ENCODE data around the gene CCDC144A. TPM values are rescaled to one million over a fixed set of nuclear protein-coding genes. Genes with fewer than 3 reads are reported as not detected.
"Not testable (repeated sequence)": the region's sequence is repeated elsewhere in the genome, so short reads cannot be mapped to it uniquely, and the experiment has no call there.

The CCDC144A gene

GRCh38 chr17:16822133-16822532 is 132.1 kb downstream of the CCDC144A start:
- not testable (repeated sequence) for H3K9ac ChIP-seq (ENCODE audit: low read length); H3K4me2 ChIP-seq (ENCODE audit: low read length); H2BK120ac ChIP-seq (ENCODE audit: low read depth, low read length); H4K8ac ChIP-seq (ENCODE audit: low read depth, low read length); H3K4me3 ChIP-seq (ENCODE audit: low read length); H2AK5ac ChIP-seq (ENCODE audit: low read length); H4K5ac ChIP-seq (ENCODE audit: low read length); H3K27ac ChIP-seq (ENCODE audit: low read depth, low read length); H2BK5ac ChIP-seq (ENCODE audit: low read length); H3K27me3 ChIP-seq (ENCODE audit: insufficient read depth, low read length, poor library complexity); H3K79me2 ChIP-seq (ENCODE audit: control insufficient read depth, insufficient read depth, low read length); DNase-seq; H2BK15ac ChIP-seq (replicated peaks; ENCODE audit: low read depth); H3K18ac ChIP-seq (ENCODE audit: low read length); H3K23ac ChIP-seq (ENCODE audit: low read length); H3K36me3 ChIP-seq (ENCODE audit: control insufficient read depth, insufficient read depth, low read length); H3K79me1 ChIP-seq (ENCODE audit: low read length); H3K4ac ChIP-seq (ENCODE audit: low read depth, low read length); H3K56ac ChIP-seq (ENCODE audit: low read length); H3K4me1 ChIP-seq (ENCODE audit: control insufficient read depth, low read depth, low read length)
- no CpG with 5 or more reads among the region's 17 CpGs for WGBS (ENCODE audit: extremely low coverage, insufficient coverage, low lambda C conversion rate)

- H4K5ac ChIP-seq (ENCODE audit: low read length); H4K8ac ChIP-seq (ENCODE audit: low read depth, low read length); H3K4ac ChIP-seq (ENCODE audit: low read depth, low read length); H3K23ac ChIP-seq (ENCODE audit: low read length); H3K79me2 ChIP-seq (ENCODE audit: control insufficient read depth, insufficient read depth, low read length); DNase-seq; H2BK15ac ChIP-seq (replicated peaks; ENCODE audit: low read depth); H3K4me3 ChIP-seq (ENCODE audit: low read length); H3K27me3 ChIP-seq (ENCODE audit: insufficient read depth, low read length, poor library complexity); H3K56ac ChIP-seq (ENCODE audit: low read length); H3K18ac ChIP-seq (ENCODE audit: low read length); H3K36me3 ChIP-seq (ENCODE audit: control insufficient read depth, insufficient read depth, low read length); H3K27ac ChIP-seq (ENCODE audit: low read depth, low read length); H2AK5ac ChIP-seq (ENCODE audit: low read length); H2BK5ac ChIP-seq (ENCODE audit: low read length); H3K9ac ChIP-seq (ENCODE audit: low read length); H3K79me1 ChIP-seq (ENCODE audit: low read length); H2BK120ac ChIP-seq (ENCODE audit: low read depth, low read length); H3K4me2 ChIP-seq (ENCODE audit: low read length); H3K4me1 ChIP-seq (ENCODE audit: control insufficient read depth, low read depth, low read length): not testable (repeated sequence)
- no CpG with 5 or more reads among the region's 5 CpGs for WGBS (ENCODE audit: extremely low coverage, insufficient coverage, low lambda C conversion rate)
Measured at GRCh38 chr17:16823768-16824406, 133.8 kb downstream of the CCDC144A start.

Small RNA genes lying within 50 kb of the gene (small RNA-seq; reads per million reads assigned to genes)
- gene AC022596.1 (ENCODE audit: insufficient read depth) = not detected
- not detected for gene RNU6-405P (ENCODE audit: insufficient read depth)
